NCI-H2171 (cell line): Measurements from ENCODE around the gene UCN2.

ENCODE experiments used
- DNase-seq: peaks from one replicate; lab custom pipeline; 2025; lab: John Stamatoyannopoulos, UW

The UCN2 gene, protein sequence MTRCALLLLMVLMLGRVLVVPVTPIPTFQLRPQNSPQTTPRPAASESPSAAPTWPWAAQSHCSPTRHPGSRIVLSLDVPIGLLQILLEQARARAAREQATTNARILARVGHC

GRCh38 chr3:48563382-48563918, at the start of gene UCN2:
Gene UCN2 (minus strand): TSS chr3:48563781. CDS start chr3:48563124, 657 bp downstream.
- DNase-seq: no peak

DNA sequence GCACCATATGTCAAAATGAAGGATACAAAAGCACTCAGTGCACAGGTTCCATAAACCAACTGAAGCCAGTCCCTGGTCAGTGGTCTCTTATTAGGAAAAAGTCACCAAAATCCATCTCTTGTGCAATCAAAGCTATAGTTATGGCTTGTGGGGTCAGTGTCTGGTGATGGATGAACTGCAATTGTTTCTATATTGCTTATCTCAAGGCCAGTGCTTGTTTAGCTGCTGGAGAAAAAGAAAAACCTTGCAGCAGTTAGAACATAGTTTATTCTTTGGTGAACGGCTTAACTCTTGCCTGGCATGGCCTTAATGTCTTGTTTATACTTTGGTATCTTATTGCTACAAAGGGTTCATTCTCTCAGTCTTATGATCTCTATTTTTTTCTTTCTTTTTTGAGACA, 48.7 kb upstream of the UCN2 start:
- DNase-seq: no peak

GRCh38 chr3:48609088-48610005, 45.8 kb upstream of the UCN2 start, which contains the start of gene UQCRC1:
Gene UQCRC1 (minus strand): TSS chr3:48609646. CDS start chr3:48609620, 26 bp downstream.
- DNase-seq: peak; percentile 63

- no peak for DNase-seq
Measured at GRCh38 chr3:48607519-48607918, 43.9 kb upstream of the UCN2 start.

DNA sequence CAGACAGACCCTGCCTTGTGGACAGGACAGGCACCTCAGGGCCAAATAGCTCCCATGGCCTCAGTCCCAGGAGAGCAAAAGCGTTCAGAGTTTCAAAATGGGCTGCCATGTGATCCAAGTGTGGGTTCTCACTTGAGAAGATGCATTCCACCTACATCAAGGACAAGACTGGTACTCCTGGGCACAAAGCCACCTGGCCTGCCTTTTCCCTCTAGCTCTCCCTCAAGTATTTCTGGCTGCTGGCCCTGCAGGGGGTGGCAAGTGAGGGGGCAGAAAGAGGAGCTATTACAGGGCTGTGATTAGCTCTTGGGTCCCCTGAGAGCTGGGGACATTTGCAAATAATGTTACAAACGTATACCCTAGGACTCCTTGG, 38.0 kb upstream of the UCN2 start:
- DNase-seq: no peak

DNA sequence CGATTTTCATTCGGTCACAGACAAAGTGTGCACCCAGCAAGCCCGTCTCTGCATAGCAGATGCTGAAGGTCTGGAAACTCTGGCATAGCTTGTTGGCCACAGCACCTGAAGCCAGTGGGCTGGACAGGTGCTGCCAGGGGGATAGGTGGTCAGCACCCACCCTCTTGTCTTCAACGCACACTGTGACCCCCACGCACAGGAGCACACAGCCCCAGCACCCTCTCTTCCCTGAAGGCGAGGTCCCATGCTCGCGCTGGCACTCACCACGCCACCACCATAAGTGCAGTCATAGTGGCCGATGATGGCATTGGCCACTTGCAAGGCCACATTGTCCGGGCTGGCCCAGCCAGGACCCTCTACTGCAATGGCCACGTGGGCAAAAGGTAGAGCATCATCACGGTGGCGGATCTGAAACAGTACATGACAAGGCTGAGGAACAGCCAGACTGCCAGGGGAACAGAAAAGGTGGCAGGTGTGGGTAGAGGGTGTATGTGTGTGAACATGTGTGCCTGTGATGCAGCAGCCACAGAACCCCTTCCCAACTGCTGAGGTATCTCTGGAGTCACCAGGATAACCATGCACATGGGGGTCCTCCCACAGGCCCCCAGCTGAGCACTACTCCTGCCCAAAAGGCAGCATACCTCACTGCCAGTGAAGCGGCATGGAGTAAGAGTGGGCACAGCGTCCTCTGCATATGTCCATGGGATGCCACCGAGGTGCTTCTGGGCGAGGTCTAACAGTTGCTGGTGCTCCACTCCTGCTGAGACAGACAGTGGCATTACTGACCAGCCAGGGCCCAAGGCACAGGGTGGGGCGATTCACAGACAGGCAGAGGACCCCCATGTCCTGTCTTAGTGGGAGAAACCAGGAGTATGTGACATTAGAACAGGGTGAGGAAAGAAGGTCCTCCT, 37.4 kb upstream of the UCN2 start:
- no peak for DNase-seq

DNA sequence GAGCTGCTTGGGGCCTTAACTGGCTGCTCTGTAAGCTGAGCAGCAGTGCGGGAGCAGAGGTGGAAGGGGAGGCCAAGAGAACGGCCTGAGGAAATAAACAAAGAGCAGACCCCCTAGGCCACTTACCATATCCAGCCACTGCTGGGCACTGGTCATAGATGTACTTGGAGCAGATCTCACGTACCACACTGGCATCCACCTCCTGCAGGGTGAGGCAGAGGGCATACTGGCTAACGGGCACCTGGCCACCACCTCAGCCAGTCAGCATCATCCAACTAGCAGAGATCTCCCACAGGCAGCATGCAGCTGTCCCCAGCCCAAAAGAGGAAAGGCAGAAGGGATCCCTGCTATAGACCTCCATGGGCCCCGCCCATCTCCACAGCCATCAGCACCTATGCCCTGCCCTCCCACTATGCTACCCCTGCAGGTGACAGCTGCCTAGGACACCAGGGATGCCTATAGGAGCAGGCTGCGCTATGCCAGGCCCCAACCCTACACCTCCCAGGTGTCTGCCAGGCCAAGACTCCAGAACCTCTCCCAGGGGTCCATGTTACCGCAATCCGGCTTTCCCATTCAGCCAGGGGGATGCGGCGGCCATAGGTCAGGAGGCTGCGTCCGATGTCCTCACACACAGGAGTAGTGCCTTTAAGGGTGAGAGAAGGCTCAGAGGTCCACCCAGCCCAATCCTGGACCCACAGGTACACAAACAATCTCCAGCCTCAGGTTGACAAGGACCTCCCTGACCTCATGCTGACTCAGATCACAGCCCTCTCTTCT, 36.1 kb upstream of the UCN2 start:
- no peak for DNase-seq

GRCh38 chr3:48599077-48599501, 35.5 kb upstream of the UCN2 start:
- DNase-seq: no peak

- DNase-seq: no peak
Measured at GRCh38 chr3:48598323-48599076, 34.9 kb upstream of the UCN2 start.

DNA sequence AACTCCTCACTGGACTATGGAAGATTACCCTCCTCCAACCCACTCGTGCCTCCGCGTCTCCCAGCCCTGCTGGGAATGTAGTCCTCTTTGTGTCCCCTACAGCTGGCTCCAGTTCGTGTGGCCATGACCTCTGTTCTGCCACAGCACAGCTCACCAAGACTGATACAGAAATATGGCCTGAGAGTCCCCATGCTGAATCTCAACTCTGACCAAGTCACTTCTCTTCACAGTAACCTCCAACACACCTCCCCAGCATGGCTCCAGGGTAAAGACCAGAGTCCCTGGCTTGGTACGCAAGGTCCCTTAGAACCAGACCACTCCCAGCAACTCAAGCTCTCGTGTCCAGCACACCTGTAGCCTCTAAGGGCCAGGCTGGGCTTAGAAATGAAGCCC, 33.8 kb upstream of the UCN2 start:
- no peak for DNase-seq

- DNase-seq: no peak
Measured at GRCh38 chr3:48596676-48597407, 33.3 kb upstream of the UCN2 start.

DNA sequence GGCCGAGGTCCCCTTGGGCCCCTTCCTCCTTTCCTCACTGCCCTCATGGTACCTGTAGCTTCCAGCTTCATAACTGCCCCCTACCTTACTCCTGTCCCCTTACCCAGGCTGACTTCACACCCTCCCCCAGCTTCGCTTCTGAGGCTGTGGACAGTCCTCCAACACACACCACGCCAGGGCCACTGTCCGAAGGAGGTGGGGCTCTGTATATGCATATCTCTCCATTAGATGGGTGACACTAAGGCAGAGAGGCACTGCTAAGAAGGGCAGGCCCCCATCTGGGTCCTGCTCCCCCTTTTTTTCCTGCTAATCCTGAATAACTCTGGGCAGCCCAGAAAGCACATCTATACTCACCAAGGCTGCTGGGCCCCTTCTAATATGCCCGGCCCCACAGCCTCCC, 32.6 kb upstream of the UCN2 start:
- DNase-seq: no peak

GRCh38 chr3:48595526-48596121, 32.0 kb upstream of the UCN2 start:
- no peak for DNase-seq

DNA sequence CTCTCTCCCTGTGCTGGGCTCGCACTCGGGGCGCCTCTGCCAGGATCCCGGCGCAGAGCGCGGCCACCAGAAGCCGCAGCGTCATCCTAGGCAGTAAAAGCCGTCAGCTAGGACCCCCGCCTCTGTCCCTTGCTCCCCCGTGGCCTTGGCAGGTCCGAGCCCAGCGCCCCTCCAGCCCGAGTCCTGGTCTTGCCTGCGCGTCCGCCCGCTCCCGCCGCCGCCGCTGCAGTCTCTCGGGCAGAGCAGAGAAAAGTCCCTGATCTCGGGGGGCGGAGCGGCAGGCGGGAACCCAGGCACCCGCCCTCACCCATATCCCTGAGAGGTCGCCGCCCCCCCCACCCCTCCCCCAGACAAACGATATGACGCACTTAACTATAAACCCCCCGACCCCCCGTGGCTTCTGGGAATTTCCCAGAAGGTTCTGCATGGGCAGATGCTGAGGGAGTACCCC, 31.5 kb upstream of the UCN2 start, which contains the start of gene COL7A1:
COL7A1 (minus strand) TSS at position 255 of the 451 bp plus-strand sequence; CDS start at position 85, 170 bp downstream.
- DNase-seq: no peak

DNA sequence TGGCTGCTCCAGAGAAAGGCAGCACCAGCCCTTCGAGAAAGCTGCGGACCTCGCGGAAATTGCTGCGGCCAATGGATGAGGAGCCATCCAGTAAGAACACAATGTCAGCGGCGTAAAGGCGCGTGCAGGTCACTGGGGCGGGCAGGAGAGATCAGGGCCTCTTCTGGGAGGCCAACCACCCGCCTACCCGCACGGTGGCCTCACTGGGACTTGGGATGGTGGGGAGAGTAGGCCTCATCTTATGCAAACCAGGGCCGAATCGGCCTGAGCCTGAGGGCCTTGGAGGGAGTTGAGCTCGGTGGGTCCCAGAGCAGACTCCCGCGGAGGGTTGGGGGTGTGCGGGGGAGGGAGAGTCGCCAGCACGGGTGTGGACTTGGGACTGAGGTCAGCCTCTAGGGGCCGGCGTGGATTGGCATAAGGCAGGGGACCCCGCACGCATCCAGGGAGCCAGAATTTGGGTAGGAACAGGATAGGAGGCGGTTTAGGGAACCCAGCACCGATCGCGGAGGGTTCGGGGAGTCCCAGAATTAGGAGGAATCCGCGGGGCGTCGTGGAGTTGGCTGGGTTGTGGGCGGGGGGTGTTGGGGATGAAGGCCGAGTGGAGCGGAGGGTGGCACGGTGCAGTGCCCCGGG, 31.0 kb upstream of the UCN2 start:
- DNase-seq: no peak

- no peak for DNase-seq
Measured at GRCh38 chr3:48593337-48593736, 29.8 kb upstream of the UCN2 start.

DNA sequence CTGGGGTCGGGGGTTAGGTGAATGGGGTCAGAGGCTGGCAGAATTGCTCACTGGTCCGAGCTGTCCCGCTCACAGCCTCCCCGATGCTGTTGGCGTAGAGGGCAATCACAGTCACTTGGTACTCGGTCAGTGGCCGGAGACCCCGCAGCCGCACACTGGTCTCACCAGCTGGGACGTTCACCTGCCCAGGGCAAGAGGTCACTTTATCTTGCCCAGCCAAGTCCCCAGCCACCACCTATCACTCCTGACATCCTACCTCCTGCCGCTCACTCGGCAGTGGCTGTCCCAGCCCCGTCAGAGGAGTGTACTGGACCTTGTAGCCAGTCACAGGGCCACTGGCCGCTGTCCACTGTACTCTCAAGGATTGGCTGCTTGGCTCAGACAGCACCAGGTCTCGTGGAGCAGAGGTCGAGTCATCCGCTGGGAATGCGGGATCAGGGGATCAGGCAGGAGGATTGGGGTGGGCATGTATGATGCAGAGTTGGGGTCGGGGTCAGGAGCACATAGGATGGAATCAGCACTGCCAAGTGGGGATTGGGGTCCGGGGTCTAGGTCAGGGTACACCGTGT, 29.0 kb upstream of the UCN2 start:
- no peak for DNase-seq

- no peak for DNase-seq
Measured at GRCh38 chr3:48591886-48592518, 28.4 kb upstream of the UCN2 start.
